IgD-negative memory B cell (primary cell): ENCODE measurements around the gene TMEM131. TPM values are rescaled to one million over a fixed set of nuclear protein-coding genes. Genes with fewer than 3 reads are reported as not detected.

Source experiments
- H3K27ac Mint-ChIP-seq, 3 donors: one replicate each; pipeline ENCODE4 v1.8.0; 2020 to 2022; ENCODE audit warnings: mild to moderate bottlenecking in 3 of 3, mixed read lengths in 3 of 3, moderate library complexity in 1 of 3
- H3K27me3 Mint-ChIP-seq: one replicate; pipeline ENCODE4 v1.8.0; 2021; ENCODE audit warnings: mixed read lengths
- H3K36me3 Mint-ChIP-seq: one replicate; pipeline ENCODE4 v1.8.0; 2020; ENCODE audit warnings: mild to moderate bottlenecking, mixed read lengths
- H3K4me1 Mint-ChIP-seq, 3 donors: one replicate each; pipeline ENCODE4 v1.8.0; 2020 to 2022; ENCODE audit warnings: mixed read lengths in 3 of 3, mild to moderate bottlenecking in 1 of 3
- H3K4me3 Mint-ChIP-seq, 4 donors: one replicate each; pipeline ENCODE4 v1.8.0; 2020 to 2022; ENCODE audit warnings: mild to moderate bottlenecking in 4 of 4, mixed read lengths in 4 of 4, moderate library complexity in 3 of 4
- H3K9me3 Mint-ChIP-seq, 3 donors: one replicate each; pipeline ENCODE4 v1.8.0; 2020 to 2021; ENCODE audit warnings: mixed read lengths in 3 of 3, mild to moderate bottlenecking in 1 of 3
- polyA plus RNA-seq: library from polyadenylated mRNA; unstranded; fragments of 300-500 nt; fragmentation: Illumina TruSeq; gene quantifications from one replicate; pipeline ENCODE4 v1.2.3, GENCODE V29; 2021

TMEM131 gene
- polyA plus RNA-seq, 1 donor from 2014 or later = 24.9 TPM

- peaks cover 3% of the 10 kb centered on the region for H3K36me3 Mint-ChIP-seq
- H3K4me1 Mint-ChIP-seq = peaks cover 48 to 56% (median 56%) of the 10 kb centered on the region in 3 donors
Observed at GRCh38 chr2:97992836-97993825, 2.6 kb downstream of the TMEM131 start.

GRCh38 chr2:97991081-97991856 is 4.5 kb downstream of the TMEM131 start:
- no peaks in the 10 kb centered on the region for H3K27me3 Mint-ChIP-seq
- H3K36me3 Mint-ChIP-seq = peaks cover 3% of the 10 kb centered on the region
- peak overlapping the region; percentile 67 to 91 (median 79) for H3K4me3 Mint-ChIP-seq
- peaks cover 60 to 69% (median 66%) of the 10 kb centered on the region in 3 donors for H3K4me1 Mint-ChIP-seq
- H3K27ac Mint-ChIP-seq = peak overlapping the region; percentile 58 to 76 (median 74)
- H3K9me3 Mint-ChIP-seq = peaks cover 0 to 10% (median 4%) of the 10 kb centered on the region in 3 donors

More at GRCh38 chr2:97992836-97993825, 2.6 kb downstream of the TMEM131 start:
- Mint-ChIP-seq H3K9me3 (peaks cover 0 to 8% (median 4%) of the 10 kb centered on the region in 3 donors), H3K27ac (peak overlapping the region; percentile 85 to 92 (median 88)), H3K27me3 (no peaks in the 10 kb centered on the region), H3K4me3 (peak overlapping the region; percentile 89 to 97 (median 94))

- Mint-ChIP-seq H3K4me3 (peak overlapping the region; percentile 46 to 80 (median 62)), H3K27ac (peak overlapping the region; percentile 42 to 77 (median 58))
Observed at GRCh38 chr2:97988722-97989121, 7.0 kb downstream of the TMEM131 start.

GRCh38 chr2:97985998-97986397 is 9.8 kb downstream of the TMEM131 start:
- Mint-ChIP-seq H3K27me3 (no peaks in the 10 kb centered on the region), H3K4me3 (peak overlapping the region in 3 of 4 donors; percentile 29 to 73 (median 39)), H3K27ac (no peak overlapping the region), H3K4me1 (peaks cover 57 to 71% (median 69%) of the 10 kb centered on the region in 3 donors), H3K9me3 (peaks cover 0 to 10% (median 4%) of the 10 kb centered on the region in 3 donors), H3K36me3 (peaks cover 6% of the 10 kb centered on the region)

More at GRCh38 chr2:97988722-97989121, 7.0 kb downstream of the TMEM131 start:
- H3K27me3 Mint-ChIP-seq = no peaks in the 10 kb centered on the region
- peaks cover 3% of the 10 kb centered on the region for H3K36me3 Mint-ChIP-seq
- peaks cover 70 to 73% (median 71%) of the 10 kb centered on the region in 3 donors for H3K4me1 Mint-ChIP-seq
- H3K9me3 Mint-ChIP-seq = peaks cover 0 to 10% (median 4%) of the 10 kb centered on the region in 3 donors

- H3K9me3 Mint-ChIP-seq = peaks cover 2 to 8% (median 3%) of the 10 kb centered on the region in 3 donors
- no peak overlapping the region for H3K4me3 Mint-ChIP-seq
- H3K27ac Mint-ChIP-seq = peak overlapping the region in 1 of 3 donors; percentile 28
- no peaks in the 10 kb centered on the region for H3K27me3 Mint-ChIP-seq
- peaks cover 49 to 67% (median 60%) of the 10 kb centered on the region in 3 donors for H3K4me1 Mint-ChIP-seq
- H3K36me3 Mint-ChIP-seq = peaks cover 11% of the 10 kb centered on the region
Observed at GRCh38 chr2:97983698-97984097, 12.1 kb downstream of the TMEM131 start.

DNA sequence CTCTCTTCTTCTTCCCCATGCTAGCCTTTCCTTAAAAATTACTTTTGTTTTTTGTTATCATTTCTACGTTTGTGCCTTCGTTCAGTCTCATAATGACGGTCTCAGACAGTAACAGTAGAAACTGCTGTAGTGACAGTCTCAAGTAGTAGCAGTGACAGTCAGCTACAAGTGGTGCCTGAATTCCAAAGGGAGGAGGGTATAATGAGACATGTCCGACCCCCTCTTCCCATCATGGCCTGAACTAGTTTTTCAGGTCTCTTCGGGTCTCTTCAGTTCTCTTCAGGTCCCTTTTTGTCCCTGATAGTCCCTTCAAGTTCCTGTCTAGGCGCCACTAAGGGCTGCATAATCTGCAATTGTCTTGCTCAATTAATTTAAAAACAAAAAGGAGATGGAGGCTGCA is 12.6 kb downstream of the TMEM131 start:
- Mint-ChIP-seq H3K27me3 (no peaks in the 10 kb centered on the region), H3K9me3 (peaks cover under 1 to 6% (median 4%) of the 10 kb centered on the region in 3 donors), H3K4me3 (no peak overlapping the region), H3K36me3 (peaks cover 11% of the 10 kb centered on the region), H3K27ac (no peak overlapping the region), H3K4me1 (peaks cover 44 to 65% (median 56%) of the 10 kb centered on the region in 3 donors)

DNA sequence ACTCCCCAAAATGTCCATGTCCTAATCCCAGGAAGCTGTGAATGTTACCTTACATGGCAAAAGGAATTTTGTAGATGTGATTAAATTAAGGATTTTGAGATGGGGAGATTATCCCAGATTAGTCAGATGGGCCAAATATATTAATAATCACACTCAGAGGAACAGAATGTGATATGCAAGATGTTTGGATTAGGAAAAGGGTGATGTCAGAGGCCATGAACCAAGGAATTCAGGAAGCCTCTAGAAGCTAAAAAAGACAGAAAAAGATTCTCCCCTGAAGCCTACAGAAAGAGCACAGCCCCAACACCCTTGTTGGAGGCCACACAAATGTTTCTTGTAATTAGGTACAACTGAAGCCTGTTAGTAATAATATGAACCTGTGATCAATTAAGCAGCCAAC is 13.1 kb downstream of the TMEM131 start:
- Mint-ChIP-seq H3K36me3 (peaks cover 11% of the 10 kb centered on the region), H3K9me3 (peaks cover 1 to 4% (median 3%) of the 10 kb centered on the region in 3 donors), H3K27me3 (no peaks in the 10 kb centered on the region), H3K4me1 (peaks cover 40 to 61% (median 51%) of the 10 kb centered on the region in 3 donors), H3K27ac (no peak overlapping the region), H3K4me3 (no peak overlapping the region)

- H3K4me3 Mint-ChIP-seq = no peak overlapping the region
- H3K4me1 Mint-ChIP-seq = peaks cover 42 to 64% (median 54%) of the 10 kb centered on the region in 3 donors
- no peak overlapping the region for H3K27ac Mint-ChIP-seq
- peaks cover 15% of the 10 kb centered on the region for H3K36me3 Mint-ChIP-seq
- H3K9me3 Mint-ChIP-seq = peaks cover 1 to 4% (median 3%) of the 10 kb centered on the region in 3 donors
- H3K27me3 Mint-ChIP-seq = no peaks in the 10 kb centered on the region
Observed at GRCh38 chr2:97981961-97982360, 13.8 kb downstream of the TMEM131 start.

DNA sequence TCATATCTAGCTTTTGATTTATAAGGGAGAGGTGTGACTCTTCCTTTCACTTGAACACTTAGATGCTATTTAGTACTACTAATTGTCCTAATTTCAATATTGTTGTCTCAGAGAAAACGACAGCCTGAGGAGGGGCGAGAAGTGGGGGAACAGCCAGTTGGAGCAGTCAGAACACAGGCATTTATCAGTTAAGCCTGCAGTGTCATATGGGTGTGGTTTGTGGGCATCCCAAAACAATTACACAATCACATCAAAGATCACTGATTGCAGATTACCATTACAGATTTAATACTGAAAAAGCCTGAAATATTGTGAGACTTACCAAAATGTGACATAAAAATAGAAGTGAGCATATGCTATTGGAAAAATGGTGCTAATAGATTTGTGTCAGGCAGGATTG is 15.8 kb downstream of the TMEM131 start:
- peaks cover 3 to 8% (median 6%) of the 10 kb centered on the region in 3 donors for H3K9me3 Mint-ChIP-seq
- peaks cover 39 to 59% (median 45%) of the 10 kb centered on the region in 3 donors for H3K4me1 Mint-ChIP-seq
- peak overlapping the region in 1 of 3 donors; percentile 14 for H3K27ac Mint-ChIP-seq
- no peaks in the 10 kb centered on the region for H3K27me3 Mint-ChIP-seq
- peak overlapping the region in 1 of 4 donors; percentile 10 for H3K4me3 Mint-ChIP-seq
- peaks cover 22% of the 10 kb centered on the region for H3K36me3 Mint-ChIP-seq

DNA sequence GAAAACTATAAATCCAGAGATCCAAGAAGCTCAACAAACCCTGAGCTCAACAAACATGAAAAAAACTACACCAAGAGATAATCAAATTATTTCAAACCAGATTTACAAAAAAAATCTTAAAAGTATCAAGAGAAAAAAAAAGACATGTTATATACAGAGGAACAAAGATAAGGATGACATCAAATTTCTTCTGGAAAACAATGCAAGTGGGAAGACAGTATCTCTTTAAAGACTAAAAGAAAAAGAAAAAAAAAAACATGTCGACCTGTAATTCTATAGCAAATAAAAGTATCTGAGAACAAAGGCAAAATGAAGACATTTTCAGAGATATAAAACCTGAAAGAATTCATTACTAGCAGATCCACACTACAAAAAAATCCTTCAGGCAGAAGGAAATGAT is 21.3 kb downstream of the TMEM131 start:
- Mint-ChIP-seq H3K9me3 (peaks cover 10 to 21% (median 10%) of the 10 kb centered on the region in 3 donors), H3K36me3 (peaks cover 18% of the 10 kb centered on the region), H3K27me3 (no peaks in the 10 kb centered on the region), H3K4me1 (peaks cover 34 to 51% (median 50%) of the 10 kb centered on the region in 3 donors), H3K4me3 (peak overlapping the region in 1 of 4 donors; percentile 87), H3K27ac (no peak overlapping the region)

GRCh38 chr2:97970293-97971060 is 25.3 kb downstream of the TMEM131 start:
- Mint-ChIP-seq H3K27ac (peak overlapping the region in 1 of 3 donors; percentile 10), H3K27me3 (no peaks in the 10 kb centered on the region), H3K36me3 (peaks cover 11% of the 10 kb centered on the region), H3K9me3 (peaks cover 6 to 18% (median 9%) of the 10 kb centered on the region in 3 donors), H3K4me1 (peaks cover 55 to 62% (median 55%) of the 10 kb centered on the region in 3 donors), H3K4me3 (peak overlapping the region in 2 of 4 donors; percentile 18 to 23)

GRCh38 chr2:97969081-97970067 is 26.4 kb downstream of the TMEM131 start:
- H3K27me3 Mint-ChIP-seq = no peaks in the 10 kb centered on the region
- peak overlapping the region in 2 of 3 donors; percentile 10 to 38 for H3K27ac Mint-ChIP-seq

More at GRCh38 chr2:97969081-97970067, 26.4 kb downstream of the TMEM131 start:
- peaks cover 8% of the 10 kb centered on the region for H3K36me3 Mint-ChIP-seq
- H3K9me3 Mint-ChIP-seq = peaks cover 4 to 8% (median 4%) of the 10 kb centered on the region in 3 donors
- H3K4me1 Mint-ChIP-seq = peaks cover 55 to 69% (median 61%) of the 10 kb centered on the region in 3 donors
- H3K4me3 Mint-ChIP-seq = peak overlapping the region in 3 of 4 donors; percentile 22 to 67 (median 34)
